ENCODE measurements around the gene NPR1. TPM values are rescaled to one million over a fixed set of nuclear protein-coding genes. Genes with fewer than 3 reads are reported as not detected.
"Not testable (repeated sequence)": the region's sequence is repeated elsewhere in the genome, so short reads cannot be mapped to it uniquely, and the experiment has no call there.

Gene NPR1
- polyA plus RNA-seq (2013, experiment 1 of 2; ENCODE audit: insufficient read length) = 0.05 TPM
- polyA plus RNA-seq (2013, experiment 2 of 2; ENCODE audit: insufficient read length) = not detected

GRCh38 chr1:153678519-153679336 lies at the start of gene NPR1:
Gene NPR1, plus strand, starts transcription at chr1:153678688. Its CDS starts 421 bp downstream, at chr1:153679109.
- DNase-seq = no peak

- no peak for DNase-seq
Observed at GRCh38 chr1:153629343-153629665, 49.2 kb upstream of the NPR1 start.

GRCh38 chr1:153629971-153630370 lies 48.5 kb upstream of the NPR1 start:
- DNase-seq = no peak

- no peak for DNase-seq
Observed at GRCh38 chr1:153630384-153630783, 48.1 kb upstream of the NPR1 start.

GRCh38 chr1:153631047-153632022 lies 47.2 kb upstream of the NPR1 start:
- peak; percentile 33 for DNase-seq

- DNase-seq = no peak
Observed at GRCh38 chr1:153633161-153633753, 45.2 kb upstream of the NPR1 start.

- peak; percentile 97 for DNase-seq
Observed at GRCh38 chr1:153633754-153634665, 44.5 kb upstream of the NPR1 start, which contains the start of gene CHTOP. Gene CHTOP, plus strand, starts transcription at chr1:153634066. Its CDS starts 2,523 bp downstream, at chr1:153636589.

- no peak for DNase-seq
Observed at GRCh38 chr1:153635872-153636271, 42.6 kb upstream of the NPR1 start.

- no peak for DNase-seq
Observed at GRCh38 chr1:153636312-153636711, 42.2 kb upstream of the NPR1 start.

- DNase-seq = no peak
Observed at GRCh38 chr1:153638261-153638660, 40.2 kb upstream of the NPR1 start.

- DNase-seq = no peak
Observed at GRCh38 chr1:153639280-153639679, 39.2 kb upstream of the NPR1 start.

GRCh38 chr1:153640213-153640612 lies 38.3 kb upstream of the NPR1 start:
- DNase-seq = not testable (repeated sequence)

GRCh38 chr1:153640861-153641260 lies 37.6 kb upstream of the NPR1 start:
- no peak for DNase-seq

- no peak for DNase-seq
Observed at GRCh38 chr1:153642161-153642560, 36.3 kb upstream of the NPR1 start.

GRCh38 chr1:153643100-153643499 lies 35.4 kb upstream of the NPR1 start:
- no peak for DNase-seq

- no peak for DNase-seq
Observed at GRCh38 chr1:153643816-153644215, 34.7 kb upstream of the NPR1 start.

GRCh38 chr1:153646672-153647345 lies 31.7 kb upstream of the NPR1 start:
- DNase-seq = no peak

- no peak for DNase-seq
Observed at GRCh38 chr1:153647346-153647714, 31.2 kb upstream of the NPR1 start.

GRCh38 chr1:153648000-153648643 lies 30.4 kb upstream of the NPR1 start:
- no peak for DNase-seq

GRCh38 chr1:153649137-153649862 lies 29.2 kb upstream of the NPR1 start:
- no peak for DNase-seq

All from fibroblast of skin of back (primary cell).